ENCODE results near the gene CHP2. TPM values are rescaled to one million over a fixed set of nuclear protein-coding genes. Genes with fewer than 3 reads are reported as not detected.
A peak's percentile ranks its signal among the peaks of the same experiment; 100 is the strongest.

The CHP2 gene
- total RNA-seq, 1 experiment from 2014 or later, result 2.1 TPM

DNA sequence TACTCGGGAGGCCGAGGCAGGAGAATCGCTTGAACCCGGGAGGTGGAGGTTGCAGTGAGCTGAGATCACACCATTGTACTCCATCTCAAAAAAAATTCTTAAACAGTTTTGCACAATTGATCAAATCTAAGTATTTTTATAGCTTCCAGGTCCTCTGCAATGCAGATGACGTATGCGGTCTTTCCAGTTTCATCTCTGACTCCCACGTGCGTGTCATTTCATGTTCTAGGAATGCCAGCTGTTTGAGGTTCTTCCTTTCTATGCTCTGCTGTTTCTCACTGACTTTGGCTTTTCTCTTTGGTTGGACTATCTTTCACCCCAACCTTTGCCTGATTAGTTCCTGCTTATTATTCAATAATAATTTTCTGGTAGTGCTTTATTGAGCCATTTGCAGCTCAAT lies 16.2 kb downstream of the CHP2 start (continued):
- TF ChIP-seq ZNF317 (CRISPR knock-in tag; IDR thresholded peaks at IDR 0.05; ENCODE audit: borderline replicate concordance, low read depth) (no peak), GTF2I (CRISPR knock-in tag; conservative IDR thresholded peaks at IDR 0.05) (no peak), CREB1 (CRISPR knock-in tag; IDR thresholded peaks at IDR 0.05) (no peak), SP1 (CRISPR knock-in tag; conservative IDR thresholded peaks at IDR 0.05) (no peak), ESRRA (CRISPR knock-in tag; IDR thresholded peaks at IDR 0.05; ENCODE audit: borderline replicate concordance) (no peak), JUN (CRISPR knock-in tag; IDR thresholded peaks at IDR 0.05) (no peak), NR3C1 (CRISPR knock-in tag; conservative IDR thresholded peaks at IDR 0.05; ENCODE audit: low read depth) (no peak)

DNA sequence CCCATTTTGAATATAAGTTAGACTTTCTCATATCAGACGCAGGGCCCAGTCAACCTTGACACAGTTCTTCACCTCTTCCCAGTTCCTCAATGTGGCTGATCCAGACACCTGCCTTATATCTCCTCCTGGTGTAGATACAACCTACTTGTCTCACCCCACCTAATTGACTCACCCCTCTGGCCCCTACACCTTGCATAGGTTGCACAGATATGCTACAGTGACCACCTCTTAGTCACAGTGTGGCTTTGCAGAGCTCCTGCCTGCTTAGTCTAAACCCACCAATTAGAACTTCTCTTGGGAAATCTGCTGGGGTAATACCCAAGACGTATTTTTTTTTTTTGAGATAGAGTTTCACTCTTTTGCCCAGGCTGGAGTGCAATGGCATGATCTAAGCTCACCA lies 16.8 kb downstream of the CHP2 start:
- no peaks in the 10 kb centered on the region for H3K4me1 Mint-ChIP-seq
- no peaks in the 10 kb centered on the region for H3K36me3 Mint-ChIP-seq
- POLR2A ChIA-PET, result interaction anchor here (0.6 kb wide), 1 partner anchor 19 kb away, joined by 3 read pairs; no protein-coding TSS in a partner anchor
- ATAC-seq, result no peak
- CTCF ChIA-PET, result interaction anchor here (1.1 kb wide), 1 partner anchor 44 kb away, joined by 3 read pairs; no protein-coding TSS in a partner anchor
- H3K27ac Mint-ChIP-seq, result no peak overlapping the region
- H3K4me3 Mint-ChIP-seq, result no peak overlapping the region
- H3K27me3 Mint-ChIP-seq (ENCODE audit: low read depth), result no peaks in the 10 kb centered on the region
- no peak for TF ChIP-seq CBFB (CRISPR knock-in tag; IDR thresholded peaks at IDR 0.05; ENCODE audit: low read depth)
- TF ChIP-seq, protein P1, sequence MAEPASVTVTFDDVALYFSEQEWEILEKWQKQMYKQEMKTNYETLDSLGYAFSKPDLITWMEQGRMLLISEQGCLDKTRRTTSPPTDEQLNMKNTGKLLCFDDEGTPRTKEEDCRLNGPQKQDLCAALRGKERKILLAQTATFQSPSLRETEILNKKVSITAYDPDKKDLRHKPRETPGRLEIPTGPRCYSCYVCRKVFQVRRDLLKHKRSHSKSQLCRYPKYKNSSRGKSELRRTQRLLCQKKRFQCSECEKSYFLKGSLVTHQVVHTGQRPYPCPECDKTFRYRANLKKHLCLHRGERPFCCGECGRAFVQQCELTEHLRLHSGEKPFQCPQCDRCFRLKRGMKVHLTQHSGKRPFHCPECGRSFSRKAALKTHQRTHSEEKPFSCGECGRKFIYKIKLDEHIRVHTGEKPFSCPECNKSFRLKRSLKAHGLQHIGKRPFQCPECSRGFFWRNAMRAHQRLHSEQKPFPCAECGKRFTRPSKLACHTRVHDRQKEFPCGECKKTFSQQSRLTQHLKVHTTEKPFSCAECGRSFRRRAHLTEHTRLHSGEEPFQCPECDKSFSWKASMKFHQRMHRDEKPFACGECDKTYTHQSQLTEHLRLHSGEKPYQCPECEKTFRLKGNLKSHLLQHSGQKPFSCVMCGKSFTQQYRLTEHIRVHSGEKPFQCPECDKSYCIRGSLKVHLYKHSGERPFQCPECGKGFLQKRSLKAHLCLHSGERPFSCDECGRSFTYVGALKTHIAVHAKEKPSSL (CRISPR knock-in tag; conservative IDR thresholded peaks at IDR 0.05), result no peak
- TF ChIP-seq, protein P2, sequence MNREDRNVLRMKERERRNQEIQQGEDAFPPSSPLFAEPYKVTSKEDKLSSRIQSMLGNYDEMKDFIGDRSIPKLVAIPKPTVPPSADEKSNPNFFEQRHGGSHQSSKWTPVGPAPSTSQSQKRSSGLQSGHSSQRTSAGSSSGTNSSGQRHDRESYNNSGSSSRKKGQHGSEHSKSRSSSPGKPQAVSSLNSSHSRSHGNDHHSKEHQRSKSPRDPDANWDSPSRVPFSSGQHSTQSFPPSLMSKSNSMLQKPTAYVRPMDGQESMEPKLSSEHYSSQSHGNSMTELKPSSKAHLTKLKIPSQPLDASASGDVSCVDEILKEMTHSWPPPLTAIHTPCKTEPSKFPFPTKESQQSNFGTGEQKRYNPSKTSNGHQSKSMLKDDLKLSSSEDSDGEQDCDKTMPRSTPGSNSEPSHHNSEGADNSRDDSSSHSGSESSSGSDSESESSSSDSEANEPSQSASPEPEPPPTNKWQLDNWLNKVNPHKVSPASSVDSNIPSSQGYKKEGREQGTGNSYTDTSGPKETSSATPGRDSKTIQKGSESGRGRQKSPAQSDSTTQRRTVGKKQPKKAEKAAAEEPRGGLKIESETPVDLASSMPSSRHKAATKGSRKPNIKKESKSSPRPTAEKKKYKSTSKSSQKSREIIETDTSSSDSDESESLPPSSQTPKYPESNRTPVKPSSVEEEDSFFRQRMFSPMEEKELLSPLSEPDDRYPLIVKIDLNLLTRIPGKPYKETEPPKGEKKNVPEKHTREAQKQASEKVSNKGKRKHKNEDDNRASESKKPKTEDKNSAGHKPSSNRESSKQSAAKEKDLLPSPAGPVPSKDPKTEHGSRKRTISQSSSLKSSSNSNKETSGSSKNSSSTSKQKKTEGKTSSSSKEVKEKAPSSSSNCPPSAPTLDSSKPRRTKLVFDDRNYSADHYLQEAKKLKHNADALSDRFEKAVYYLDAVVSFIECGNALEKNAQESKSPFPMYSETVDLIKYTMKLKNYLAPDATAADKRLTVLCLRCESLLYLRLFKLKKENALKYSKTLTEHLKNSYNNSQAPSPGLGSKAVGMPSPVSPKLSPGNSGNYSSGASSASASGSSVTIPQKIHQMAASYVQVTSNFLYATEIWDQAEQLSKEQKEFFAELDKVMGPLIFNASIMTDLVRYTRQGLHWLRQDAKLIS (CRISPR knock-in tag; IDR thresholded peaks at IDR 0.05; ENCODE audit: borderline replicate concordance), result no peak
- no peak for DNase-seq (ENCODE audit: low spot score)
- no peaks in the 10 kb centered on the region for H3K9me3 Mint-ChIP-seq

DNA sequence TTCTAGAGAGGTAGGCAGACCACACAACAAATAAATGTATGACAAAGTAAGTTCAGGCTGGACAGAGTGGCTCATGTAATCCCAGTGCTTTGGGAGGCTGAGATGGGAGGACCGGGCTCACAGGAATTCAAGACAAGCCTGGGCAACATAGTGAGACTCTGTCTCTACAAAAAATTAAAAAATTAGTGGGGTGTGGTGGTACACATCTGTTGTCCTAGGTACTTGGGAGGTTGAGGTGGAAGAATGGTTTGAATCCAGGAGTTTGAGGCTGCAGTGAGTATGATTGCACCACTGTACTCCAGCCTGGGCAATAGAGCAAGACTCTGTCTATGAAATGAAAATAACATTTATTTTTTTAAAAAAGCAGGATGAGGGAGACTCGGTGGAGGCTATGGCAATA lies 18.5 kb downstream of the CHP2 start:
- H3K27ac Mint-ChIP-seq, result no peak overlapping the region
- no peak overlapping the region for H3K4me3 Mint-ChIP-seq
- no peaks in the 10 kb centered on the region for H3K9me3 Mint-ChIP-seq
- 0 out of 2 replicates have a peak, but pooled peaks cover under 1% of the 10 kb centered on the region for H3K27me3 Mint-ChIP-seq (ENCODE audit: low read depth)
- ATAC-seq (no peak), DNase-seq (ENCODE audit: low spot score) (no peak)
- TF ChIP-seq ZNF263 (CRISPR knock-in tag; IDR thresholded peaks at IDR 0.05; ENCODE audit: low read depth) (no peak), NFE2L1 (CRISPR knock-in tag; IDR thresholded peaks at IDR 0.05) (no peak), SMAD4 (CRISPR knock-in tag; IDR thresholded peaks at IDR 0.05) (no peak), TEAD4 (CRISPR knock-in tag; IDR thresholded peaks at IDR 0.05) (no peak), SOX15 (CRISPR knock-in tag; IDR thresholded peaks at IDR 0.05) (no peak), ZNF121 (CRISPR knock-in tag; IDR thresholded peaks at IDR 0.05) (0 out of 2 replicates have a peak, but pooled peaks have one; percentile 19)
- TF ChIP-seq, protein P3, sequence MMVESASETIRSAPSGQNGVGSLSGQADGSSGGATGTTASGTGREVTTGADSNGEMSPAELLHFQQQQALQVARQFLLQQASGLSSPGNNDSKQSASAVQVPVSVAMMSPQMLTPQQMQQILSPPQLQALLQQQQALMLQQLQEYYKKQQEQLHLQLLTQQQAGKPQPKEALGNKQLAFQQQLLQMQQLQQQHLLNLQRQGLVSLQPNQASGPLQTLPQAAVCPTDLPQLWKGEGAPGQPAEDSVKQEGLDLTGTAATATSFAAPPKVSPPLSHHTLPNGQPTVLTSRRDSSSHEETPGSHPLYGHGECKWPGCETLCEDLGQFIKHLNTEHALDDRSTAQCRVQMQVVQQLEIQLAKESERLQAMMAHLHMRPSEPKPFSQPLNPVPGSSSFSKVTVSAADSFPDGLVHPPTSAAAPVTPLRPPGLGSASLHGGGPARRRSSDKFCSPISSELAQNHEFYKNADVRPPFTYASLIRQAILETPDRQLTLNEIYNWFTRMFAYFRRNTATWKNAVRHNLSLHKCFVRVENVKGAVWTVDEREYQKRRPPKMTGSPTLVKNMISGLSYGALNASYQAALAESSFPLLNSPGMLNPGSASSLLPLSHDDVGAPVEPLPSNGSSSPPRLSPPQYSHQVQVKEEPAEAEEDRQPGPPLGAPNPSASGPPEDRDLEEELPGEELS (CRISPR knock-in tag; IDR thresholded peaks at IDR 0.05), result no peak
- H3K36me3 Mint-ChIP-seq, result no peaks in the 10 kb centered on the region
- H3K4me1 Mint-ChIP-seq, result no peaks in the 10 kb centered on the region
- ChIA-PET POLR2A (no interaction called here), CTCF (interaction anchor here (0.6 to 2.4 kb wide), 6 partner anchors 14 to 237 kb away, joined by 3 to 8 read pairs (median 3); no protein-coding TSS in a partner anchor)
